ENCODE measurements around the gene SNRNP35. TPM values are rescaled to one million over a fixed set of nuclear protein-coding genes. Genes with fewer than 3 reads are reported as not detected.

Gene SNRNP35
- polyA plus RNA-seq, 1 donor, result 31.8 TPM

Other genes with a start within 250 kb of the SNRNP35 start
- 17.6 TPM for gene MPHOSPH9, start 225.0 kb upstream of the SNRNP35 start, polyA plus RNA-seq (ENCODE audit: insufficient read length)
- 14.9 TPM for gene MTRFR, start 224.7 kb upstream of the SNRNP35 start, polyA plus RNA-seq (ENCODE audit: insufficient read length)
- 180 TPM for gene CDK2AP1, start 186.3 kb upstream of the SNRNP35 start, polyA plus RNA-seq (ENCODE audit: insufficient read length)
- 18.7 TPM for gene SBNO1, start 93.3 kb upstream of the SNRNP35 start, polyA plus RNA-seq (ENCODE audit: insufficient read length)
- 33.4 TPM for gene KMT5A, start 74.0 kb upstream of the SNRNP35 start, polyA plus RNA-seq (ENCODE audit: insufficient read length)
- gene RILPL2, start 21.5 kb upstream of the SNRNP35 start, polyA plus RNA-seq (ENCODE audit: insufficient read length), result 1.6 TPM
- 33.8 TPM for gene RILPL1, start 75.6 kb downstream of the SNRNP35 start, polyA plus RNA-seq (ENCODE audit: insufficient read length)
- 144 TPM for gene TMED2, start 126.4 kb downstream of the SNRNP35 start, polyA plus RNA-seq (ENCODE audit: insufficient read length)
- gene DDX55, start 144.0 kb downstream of the SNRNP35 start, polyA plus RNA-seq (ENCODE audit: insufficient read length), result 18.7 TPM
- gene EIF2B1, start 175.5 kb downstream of the SNRNP35 start, polyA plus RNA-seq (ENCODE audit: insufficient read length), result 42.7 TPM
- 26.8 TPM for gene GTF2H3, start 175.7 kb downstream of the SNRNP35 start, polyA plus RNA-seq (ENCODE audit: insufficient read length)
- gene TCTN2, start 213.0 kb downstream of the SNRNP35 start, polyA plus RNA-seq (ENCODE audit: insufficient read length), result 6.2 TPM

Data from forelimb muscle (tissue), 1 donor.